Measurements from ENCODE around the gene PYGM. TPM values are rescaled to one million over a fixed set of nuclear protein-coding genes. Genes with fewer than 3 reads are reported as not detected.

Gene PYGM
- total and polyA plus RNA-seq, 2 of the 8 experiments (the other 6 are each of a cell fraction or from before 2014, with no cell fraction given): 9.6 to 10.0 TPM

GRCh38 chr11:64794526-64794925, 34.8 kb upstream of the PYGM start:
- Histone ChIP-seq H4K8ac (ENCODE audit: extremely low read depth, insufficient read depth, low read length) (no peak overlapping the region), H2AK5ac (ENCODE audit: low read depth, low read length) (no peak overlapping the region), H3K9ac (replicated peaks in 1 of 4; ENCODE audit: extremely low read depth in 1 of 4, low read depth in 3 of 4, low read length in 3 of 4) (no peak overlapping the region), H3K23ac (ENCODE audit: insufficient read length) (no peak overlapping the region), H3K56ac (replicated peaks; ENCODE audit: insufficient read length, low read depth, low read length) (no peak overlapping the region), H3K79me1 (ENCODE audit: low read depth, low read length) (no peaks in the 10 kb centered on the region; the same call in 1 of the 2 replicates), H2BK12ac (ENCODE audit: low read depth, low read length) (no peak overlapping the region), H2BK20ac (ENCODE audit: low read length) (no peak overlapping the region), H3K4me2 (ENCODE audit: insufficient read depth in 1 of 2, low read depth in 2 of 2, low read length in 2 of 2) (no peak overlapping the region), H3K9me3 (ENCODE audit: insufficient read depth in 2 of 2, low read depth in 1 of 2, low read length in 1 of 2) (no peaks in the 10 kb centered on the region), H3K4ac (replicated peaks; ENCODE audit: insufficient read length, low read depth, low read length) (no peak overlapping the region), H2BK15ac (ENCODE audit: low read length) (no peak overlapping the region), H3K27ac (ENCODE audit: low read depth, low read length) (no peak overlapping the region), H4K20me1 (replicated peaks in 1 of 2; ENCODE audit: control insufficient read depth in 1 of 2, insufficient read depth in 2 of 2, low read length in 2 of 2) (peaks cover 0 to 2% of the 10 kb centered on the region in 2 experiments), H3K4me3 (ENCODE audit: extremely low read depth in 1 of 4, insufficient read depth in 2 of 4, low read depth in 3 of 4, low read length in 4 of 4) (no peak overlapping the region), H3K27me3 (replicated peaks in 1 of 4; ENCODE audit: control insufficient read depth in 3 of 4, extremely low read depth in 1 of 4, insufficient read depth in 3 of 4, low read length in 3 of 4) (no peaks in the 10 kb centered on the region), H3K18ac (ENCODE audit: extremely low read depth, low read length) (no peak overlapping the region), H3K23me2 (ENCODE audit: low read depth, low read length) (no peaks in the 10 kb centered on the region), H2AFZ (ENCODE audit: low read length) (no peak overlapping the region), H3K79me2 (ENCODE audit: control insufficient read depth in 1 of 2, insufficient read depth in 2 of 2, low read length in 2 of 2) (no peaks in the 10 kb centered on the region), H4K5ac (ENCODE audit: insufficient read length, low read depth, low read length) (no peak overlapping the region), H2BK5ac (ENCODE audit: low read depth, low read length) (no peak overlapping the region), H3K36me3 (ENCODE audit: control insufficient read depth in 2 of 4, insufficient read depth in 4 of 4, low read length in 3 of 4) (peaks cover 0 to 2% (median 0%) of the 10 kb centered on the region in 4 experiments; a peak in 1 of 8 replicates), H3K4me1 (replicated peaks in 1 of 4; ENCODE audit: control insufficient read depth in 3 of 4, insufficient read depth in 4 of 4, low read length in 3 of 4) (no peaks in the 10 kb centered on the region), H3K14ac (ENCODE audit: insufficient read length) (no peak overlapping the region), H2BK120ac (replicated peaks; ENCODE audit: low read depth, low read length) (no peak overlapping the region), H4K91ac (replicated peaks; ENCODE audit: insufficient read length, low read length) (no peak overlapping the region)
- WGBS, 2 experiments (ENCODE audit: extremely low coverage in 1 of 2, insufficient coverage in 1 of 2, insufficient read length in 1 of 2, insufficient replicate concordance in 2 of 2, low coverage in 1 of 2, low lambda C conversion rate in 2 of 2, missing lambda C conversion rate in 1 of 2): 94% methylated on average over 10 of the region's 10 CpGs; no CpG with 5 or more reads in 1 of the 2 experiments
- FAIRE-seq (no peak), DNase-seq (ENCODE audit: low read depth in 1 of 2, low spot score in 2 of 2) (no peak)
- CTCF ChIA-PET (ENCODE audit: partially characterized antibody): interaction anchor here (0.8 to 2.7 kb wide), 6 partner anchors 9 to 316 kb away, joined by 3 to 9 read pairs (median 4); no protein-coding TSS in a partner anchor
- POLR2A ChIA-PET (ENCODE audit: partially characterized antibody): interaction anchor here (0.6 to 1.9 kb wide), 5 partner anchors 8 to 124 kb away, joined by 4 to 5 read pairs (median 4); no protein-coding TSS in a partner anchor
- TF ChIP-seq RBBP5 (IDR thresholded peaks at IDR 0.05; ENCODE audit: borderline replicate concordance, low read depth, low read length) (no peak), TBP (IDR thresholded peaks at IDR 0.05; ENCODE audit: low read depth, low read length) (no peak), ZNF274 (IDR thresholded peaks at IDR 0.05; ENCODE audit: borderline replicate concordance, extremely low read depth, low read length) (no peak), RAD21 (IDR thresholded peaks at IDR 0.05 in 1 of 2, conservative IDR thresholded peaks at IDR 0.05 in 1 of 2; ENCODE audit: low read depth in 2 of 2, low read length in 2 of 2) (no peak), YY1 (IDR thresholded peaks at IDR 0.05; ENCODE audit: low read depth, low read length) (no peak), TEAD4 (IDR thresholded peaks at IDR 0.05; ENCODE audit: low read depth, low read length) (no peak)
